Nephron (organoid): ENCODE measurements around the gene ADISSP.

Source experiments
- H3K27ac Mint-ChIP-seq, 3 experiments: 2 replicates each; pipeline ENCODE4 v1.8.0; 2020; ENCODE audit warnings: mixed read lengths in 3 of 3, mild to moderate bottlenecking in 2 of 3, moderate library complexity in 1 of 3
- H3K27me3 Mint-ChIP-seq: 2 replicates; pipeline ENCODE4 v1.8.0; 2021; ENCODE audit warnings: low read depth, mild to moderate bottlenecking, moderate library complexity, mixed read lengths
- H3K36me3 Mint-ChIP-seq: 2 replicates; pipeline ENCODE4 v1.8.0; 2020; ENCODE audit warnings: low read depth, mixed read lengths
- H3K4me1 Mint-ChIP-seq: 2 replicates; pipeline ENCODE4 v1.8.0; 2020; ENCODE audit warnings: mixed read lengths
- H3K4me3 Mint-ChIP-seq, 3 experiments: 2 replicates each; pipeline ENCODE4 v1.8.0; 2020; ENCODE audit warnings: mild to moderate bottlenecking in 3 of 3, mixed read lengths in 3 of 3, moderate library complexity in 2 of 3
- H3K9me3 Mint-ChIP-seq: 2 replicates; pipeline ENCODE4 v1.8.0; 2020; ENCODE audit warnings: mixed read lengths
- CTCF ChIP-seq, 3 experiments: fragments of 200-600 bp; sonication (generic); IDR thresholded peaks; one replicate each; pipeline ENCODE4 v1.5.0; 2021; ENCODE audit warnings: antibody characterized with exemption in 3 of 3; ENCODE audit not compliant: unreplicated experiment in 3 of 3

The ADISSP gene

GRCh38 chr20:3720626-3721025 is 46.9 kb downstream of the ADISSP start:
- H3K4me1 Mint-ChIP-seq = no peaks in the 10 kb centered on the region
- no peak overlapping the region for H3K4me3 Mint-ChIP-seq
- no peak for TF ChIP-seq CTCF (IDR thresholded peaks at IDR 0.05; ENCODE audit: unreplicated experiment in 3 of 3)
- H3K36me3 Mint-ChIP-seq = no peaks in the 10 kb centered on the region
- no peak overlapping the region for H3K27ac Mint-ChIP-seq
- no peaks in the 10 kb centered on the region for H3K9me3 Mint-ChIP-seq
- peaks cover 12% of the 10 kb centered on the region for H3K27me3 Mint-ChIP-seq

DNA sequence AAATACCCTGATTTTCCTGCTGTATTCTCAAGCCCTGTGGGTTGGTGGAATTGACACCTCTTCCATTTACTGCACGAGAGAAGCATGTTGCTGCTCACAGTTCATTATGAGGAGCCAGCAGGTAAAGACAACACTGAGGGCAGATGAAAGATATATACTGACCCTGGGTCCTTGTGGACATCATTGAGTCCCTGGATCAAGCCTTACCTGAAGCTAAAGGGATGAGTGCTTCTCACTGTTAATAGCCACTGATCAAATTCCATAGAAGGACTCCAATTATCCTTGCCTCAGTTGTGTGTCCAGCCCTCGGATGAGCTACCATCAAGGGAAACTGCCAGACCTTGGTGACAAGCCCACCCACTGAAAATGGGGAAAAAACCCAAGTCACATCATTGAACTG is 47.5 kb downstream of the ADISSP start:
- H3K4me1 Mint-ChIP-seq = no peaks in the 10 kb centered on the region
- H3K36me3 Mint-ChIP-seq = no peaks in the 10 kb centered on the region
- H3K4me3 Mint-ChIP-seq = no peak overlapping the region
- H3K27ac Mint-ChIP-seq = no peak overlapping the region
- no peaks in the 10 kb centered on the region for H3K9me3 Mint-ChIP-seq
- peaks cover 12% of the 10 kb centered on the region for H3K27me3 Mint-ChIP-seq
- no peak for TF ChIP-seq CTCF (IDR thresholded peaks at IDR 0.05; ENCODE audit: unreplicated experiment in 3 of 3)

DNA sequence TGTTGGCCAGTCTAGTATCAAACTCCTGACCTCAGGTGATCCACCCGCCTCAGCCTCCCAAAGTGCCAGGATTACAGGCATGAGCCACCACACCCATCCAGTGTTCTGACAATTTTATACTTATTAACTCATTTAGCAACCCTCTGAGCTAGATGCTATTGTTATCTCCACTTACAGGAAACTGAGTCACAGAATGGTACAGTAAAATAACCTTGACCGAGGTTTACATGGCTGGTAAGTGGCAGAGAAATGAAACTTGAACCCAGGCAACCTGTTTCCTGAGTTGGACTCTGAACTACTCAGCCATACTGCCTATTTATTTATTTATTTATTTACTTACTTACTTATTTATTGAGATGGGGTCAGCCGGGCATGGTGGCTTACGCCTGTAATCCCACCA is 48.5 kb downstream of the ADISSP start:
- Mint-ChIP-seq H3K27me3 (peaks cover 12% of the 10 kb centered on the region), H3K27ac (no peak overlapping the region), H3K9me3 (no peaks in the 10 kb centered on the region), H3K4me3 (no peak overlapping the region), H3K4me1 (no peaks in the 10 kb centered on the region), H3K36me3 (no peaks in the 10 kb centered on the region)
- no peak for TF ChIP-seq CTCF (IDR thresholded peaks at IDR 0.05; ENCODE audit: unreplicated experiment in 3 of 3)

- Mint-ChIP-seq H3K27me3 (peaks cover 12% of the 10 kb centered on the region), H3K27ac (no peak overlapping the region), H3K4me1 (no peaks in the 10 kb centered on the region), H3K4me3 (no peak overlapping the region), H3K36me3 (no peaks in the 10 kb centered on the region), H3K9me3 (no peaks in the 10 kb centered on the region)
- TF ChIP-seq CTCF (IDR thresholded peaks at IDR 0.05; ENCODE audit: unreplicated experiment in 3 of 3) = peak; percentile 66 to 79 (median 76)
Measured at GRCh38 chr20:3716195-3716834, 51.2 kb downstream of the ADISSP start.

DNA sequence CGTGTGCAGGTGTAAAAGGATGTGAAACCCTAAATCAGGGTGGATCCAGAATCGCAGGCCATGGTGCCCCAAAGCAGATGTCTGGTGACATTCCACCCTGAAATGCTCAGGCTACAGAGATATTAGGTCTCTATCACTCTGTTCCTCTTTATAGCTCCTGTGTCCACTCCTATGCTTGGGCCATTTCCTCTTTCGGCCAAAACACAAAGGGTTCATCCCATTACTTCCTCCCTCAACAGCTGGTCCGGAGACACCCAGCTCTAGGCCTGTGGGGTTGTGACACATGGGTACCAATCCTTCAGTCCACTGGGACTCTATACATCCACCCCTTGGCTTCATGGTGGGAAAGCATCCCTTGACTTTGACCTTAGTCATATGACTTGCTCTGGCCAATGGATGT is 53.5 kb downstream of the ADISSP start:
- H3K36me3 Mint-ChIP-seq = no peaks in the 10 kb centered on the region
- TF ChIP-seq CTCF (IDR thresholded peaks at IDR 0.05; ENCODE audit: unreplicated experiment in 3 of 3) = no peak
- H3K9me3 Mint-ChIP-seq = no peaks in the 10 kb centered on the region
- no peaks in the 10 kb centered on the region for H3K27me3 Mint-ChIP-seq
- peaks cover 5% of the 10 kb centered on the region for H3K4me1 Mint-ChIP-seq
- H3K27ac Mint-ChIP-seq = no peak overlapping the region
- H3K4me3 Mint-ChIP-seq = no peak overlapping the region

DNA sequence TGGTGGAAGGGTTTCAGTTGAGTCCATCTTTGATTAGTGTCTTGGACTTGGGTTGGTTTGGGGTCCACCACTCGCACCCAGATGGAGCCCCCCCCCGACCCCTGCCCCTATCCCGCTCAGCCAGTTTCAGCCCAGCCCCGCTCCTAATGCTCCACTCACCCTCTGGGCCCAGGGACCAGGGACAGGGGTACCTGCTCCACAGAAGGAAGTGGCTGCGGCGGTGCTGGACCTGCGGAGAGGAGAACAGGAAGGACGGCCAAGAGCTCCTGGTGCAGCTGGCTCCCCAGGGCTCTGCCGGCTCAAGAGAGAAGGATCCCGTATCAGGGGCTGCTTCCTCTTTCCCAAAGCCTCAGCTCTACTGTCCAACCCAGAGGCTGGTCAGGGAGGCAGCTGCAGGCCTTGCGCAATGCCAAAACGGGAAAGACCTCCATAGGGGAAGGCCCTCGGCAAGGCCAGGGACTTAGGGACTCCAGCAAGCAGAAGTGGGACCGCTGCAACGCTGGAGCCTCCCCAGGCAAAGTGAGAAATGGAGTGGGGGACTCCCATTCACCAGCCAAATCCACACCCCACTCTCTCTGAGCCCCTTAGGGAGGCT is 55.2 kb downstream of the ADISSP start, which contains the start of gene SIGLEC1:
TSS of gene SIGLEC1 (minus strand) at position 322 of the 595 bp plus-strand sequence. CDS start 5,472 bp downstream, outside the sequence.
- peaks cover 5% of the 10 kb centered on the region for H3K4me1 Mint-ChIP-seq
- no peaks in the 10 kb centered on the region for H3K27me3 Mint-ChIP-seq
- no peaks in the 10 kb centered on the region for H3K9me3 Mint-ChIP-seq
- H3K27ac Mint-ChIP-seq = no peak within 1 kb of the TSS
- no peak within 1 kb of the TSS for H3K4me3 Mint-ChIP-seq
- H3K36me3 Mint-ChIP-seq = no peaks in the 10 kb centered on the region
- no peak for TF ChIP-seq CTCF (IDR thresholded peaks at IDR 0.05; ENCODE audit: unreplicated experiment in 3 of 3)
